CD4-positive, alpha-beta T cell treated with Interferon gamma for 1 hour (primary cell): ENCODE results near the gene IL12B.
A peak's percentile ranks its signal among the peaks of the same experiment; 100 is the strongest.
"Not testable (repeated sequence)": the region's sequence is repeated elsewhere in the genome, so short reads cannot be mapped to it uniquely, and the experiment has no call there.

Experiments
- DNase-seq: peaks from one replicate; pipeline ENCODE4 v3.0.0-alpha.2; 2020

IL12B gene

GRCh38 chr5:159332800-159333544 lies 2.7 kb upstream of the IL12B start:
- peak; percentile 33 for DNase-seq

GRCh38 chr5:159331093-159331973 lies 1.0 kb upstream of the IL12B start:
- peak; percentile 73 for DNase-seq

GRCh38 chr5:159324986-159325385 lies 5.3 kb downstream of the IL12B start:
- no peak for DNase-seq

GRCh38 chr5:159324102-159324755 lies 6.1 kb downstream of the IL12B start:
- no peak for DNase-seq

- no peak for DNase-seq
Measured at GRCh38 chr5:159322180-159322579, 8.1 kb downstream of the IL12B start.

GRCh38 chr5:159319832-159320231 lies 10.5 kb downstream of the IL12B start:
- no peak for DNase-seq

GRCh38 chr5:159319363-159319762 lies 10.9 kb downstream of the IL12B start:
- no peak for DNase-seq

- DNase-seq, result no peak
Measured at GRCh38 chr5:159318448-159318847, 11.8 kb downstream of the IL12B start.

GRCh38 chr5:159317849-159318248 lies 12.4 kb downstream of the IL12B start:
- DNase-seq, result no peak

GRCh38 chr5:159316519-159317383 lies 13.5 kb downstream of the IL12B start:
- peak; percentile 26 for DNase-seq

GRCh38 chr5:159313197-159313596 lies 17.1 kb downstream of the IL12B start:
- DNase-seq, result no peak

- no peak for DNase-seq
Measured at GRCh38 chr5:159311063-159311462, 19.2 kb downstream of the IL12B start.

- DNase-seq, result peak; percentile 41
Measured at GRCh38 chr5:159310511-159310910, 19.8 kb downstream of the IL12B start.

- DNase-seq, result no peak
Measured at GRCh38 chr5:159309689-159310433, 20.4 kb downstream of the IL12B start.

- no peak for DNase-seq
Measured at GRCh38 chr5:159304961-159305595, 25.2 kb downstream of the IL12B start.

- no peak for DNase-seq
Measured at GRCh38 chr5:159303286-159303685, 27.0 kb downstream of the IL12B start.

GRCh38 chr5:159301929-159302860 lies 28.1 kb downstream of the IL12B start:
- peak; percentile 10 for DNase-seq

- no peak for DNase-seq
Measured at GRCh38 chr5:159301466-159301865, 28.8 kb downstream of the IL12B start.

GRCh38 chr5:159297300-159297699 lies 33.0 kb downstream of the IL12B start:
- not testable (repeated sequence) for DNase-seq

GRCh38 chr5:159294921-159295320 lies 35.4 kb downstream of the IL12B start:
- DNase-seq, result no peak
